HG02759 (cell line): Measurements from ENCODE around the gene TDRKH.
"Not testable (repeated sequence)": the region's sequence is repeated elsewhere in the genome, so short reads cannot be mapped to it uniquely, and the experiment has no call there.

Experiments used
- ATAC-seq: cut with Tn5 transposase; IDR thresholded peaks from one replicate; pipeline ENCODE4 v1.9.1; 2021; ENCODE audit warnings: mild to moderate bottlenecking, moderate library complexity; ENCODE audit not compliant: unreplicated experiment

The TDRKH gene

GRCh38 chr1:151803915-151804314 lies 13.6 kb upstream of the TDRKH start:
- ATAC-seq, result no peak

GRCh38 chr1:151803164-151803563 lies 12.9 kb upstream of the TDRKH start:
- no peak for ATAC-seq

- ATAC-seq, result no peak
Measured at GRCh38 chr1:151802372-151802771, 12.1 kb upstream of the TDRKH start.

- ATAC-seq, result no peak
Measured at GRCh38 chr1:151801846-151802245, 11.5 kb upstream of the TDRKH start.

GRCh38 chr1:151801310-151801820 lies 11.1 kb upstream of the TDRKH start:
- no peak for ATAC-seq

- no peak for ATAC-seq
Measured at GRCh38 chr1:151800830-151801229, 10.5 kb upstream of the TDRKH start.

- ATAC-seq, result no peak
Measured at GRCh38 chr1:151799179-151800022, 9.1 kb upstream of the TDRKH start.

- no peak for ATAC-seq
Measured at GRCh38 chr1:151798571-151798970, 8.3 kb upstream of the TDRKH start.

GRCh38 chr1:151790940-151791651 lies 796 bp upstream of the TDRKH start:
- ATAC-seq, result no peak

- no peak for ATAC-seq
Measured at GRCh38 chr1:151787689-151788088, 2.6 kb downstream of the TDRKH start.

GRCh38 chr1:151783796-151784195 lies 6.5 kb downstream of the TDRKH start:
- ATAC-seq, result no peak

GRCh38 chr1:151782741-151783140 lies 7.6 kb downstream of the TDRKH start:
- ATAC-seq, result no peak

- not testable (repeated sequence) for ATAC-seq
Measured at GRCh38 chr1:151782026-151782425, 8.3 kb downstream of the TDRKH start.

GRCh38 chr1:151780736-151781135 lies 9.6 kb downstream of the TDRKH start:
- not testable (repeated sequence) for ATAC-seq

- ATAC-seq, result no peak
Measured at GRCh38 chr1:151779852-151780251, 10.4 kb downstream of the TDRKH start.

GRCh38 chr1:151777317-151777716 lies 13.0 kb downstream of the TDRKH start:
- ATAC-seq, result no peak

- ATAC-seq, result no peak
Measured at GRCh38 chr1:151776665-151777062, 13.6 kb downstream of the TDRKH start.

GRCh38 chr1:151775894-151776664 lies 14.2 kb downstream of the TDRKH start:
- ATAC-seq, result no peak

- ATAC-seq, result no peak
Measured at GRCh38 chr1:151774256-151774922, 15.9 kb downstream of the TDRKH start.

- ATAC-seq, result no peak
Measured at GRCh38 chr1:151773702-151774101, 16.6 kb downstream of the TDRKH start.

- ATAC-seq, result not testable (repeated sequence)
Measured at GRCh38 chr1:151769270-151769669, 21.0 kb downstream of the TDRKH start.
